ENCODE measurements around the gene PLPPR3.
A peak's percentile ranks its signal among the peaks of the same experiment; 100 is the strongest.
"Not testable (repeated sequence)": the region's sequence is repeated elsewhere in the genome, so short reads cannot be mapped to it uniquely, and the experiment has no call there.

The PLPPR3 gene

DNA sequence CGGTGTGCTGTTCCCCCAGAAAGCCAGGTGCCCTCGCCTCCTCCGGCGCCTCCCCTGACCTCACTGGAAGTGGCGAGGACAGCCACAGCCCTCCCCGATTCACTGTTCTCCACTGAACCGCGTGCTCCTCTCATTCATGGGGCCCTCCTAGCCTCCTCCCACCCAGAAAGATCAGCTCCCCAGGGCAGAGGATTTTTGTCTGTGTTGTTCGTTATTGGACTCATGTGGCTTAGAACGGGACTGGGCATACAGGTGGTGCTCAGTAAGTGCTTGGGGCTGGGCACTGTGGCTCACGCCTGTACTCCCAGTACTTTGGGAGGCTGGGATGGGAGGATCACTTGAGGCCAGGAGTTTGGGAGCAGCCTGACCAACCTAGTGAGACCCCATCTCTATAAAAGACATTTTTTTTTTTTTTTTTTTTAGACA, 22.8 kb upstream of the PLPPR3 start:
- no peak overlapping the region for H3K4me3 ChIP-seq (ENCODE audit: low read length)
- peak; percentile 20 for DNase-seq (ENCODE audit: low read depth)
- TF ChIP-seq, protein P1, sequence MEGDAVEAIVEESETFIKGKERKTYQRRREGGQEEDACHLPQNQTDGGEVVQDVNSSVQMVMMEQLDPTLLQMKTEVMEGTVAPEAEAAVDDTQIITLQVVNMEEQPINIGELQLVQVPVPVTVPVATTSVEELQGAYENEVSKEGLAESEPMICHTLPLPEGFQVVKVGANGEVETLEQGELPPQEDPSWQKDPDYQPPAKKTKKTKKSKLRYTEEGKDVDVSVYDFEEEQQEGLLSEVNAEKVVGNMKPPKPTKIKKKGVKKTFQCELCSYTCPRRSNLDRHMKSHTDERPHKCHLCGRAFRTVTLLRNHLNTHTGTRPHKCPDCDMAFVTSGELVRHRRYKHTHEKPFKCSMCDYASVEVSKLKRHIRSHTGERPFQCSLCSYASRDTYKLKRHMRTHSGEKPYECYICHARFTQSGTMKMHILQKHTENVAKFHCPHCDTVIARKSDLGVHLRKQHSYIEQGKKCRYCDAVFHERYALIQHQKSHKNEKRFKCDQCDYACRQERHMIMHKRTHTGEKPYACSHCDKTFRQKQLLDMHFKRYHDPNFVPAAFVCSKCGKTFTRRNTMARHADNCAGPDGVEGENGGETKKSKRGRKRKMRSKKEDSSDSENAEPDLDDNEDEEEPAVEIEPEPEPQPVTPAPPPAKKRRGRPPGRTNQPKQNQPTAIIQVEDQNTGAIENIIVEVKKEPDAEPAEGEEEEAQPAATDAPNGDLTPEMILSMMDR (IDR thresholded peaks at IDR 0.05; ENCODE audit: insufficient read depth, low read depth, low read length, missing control alignments), result no peak

DNA sequence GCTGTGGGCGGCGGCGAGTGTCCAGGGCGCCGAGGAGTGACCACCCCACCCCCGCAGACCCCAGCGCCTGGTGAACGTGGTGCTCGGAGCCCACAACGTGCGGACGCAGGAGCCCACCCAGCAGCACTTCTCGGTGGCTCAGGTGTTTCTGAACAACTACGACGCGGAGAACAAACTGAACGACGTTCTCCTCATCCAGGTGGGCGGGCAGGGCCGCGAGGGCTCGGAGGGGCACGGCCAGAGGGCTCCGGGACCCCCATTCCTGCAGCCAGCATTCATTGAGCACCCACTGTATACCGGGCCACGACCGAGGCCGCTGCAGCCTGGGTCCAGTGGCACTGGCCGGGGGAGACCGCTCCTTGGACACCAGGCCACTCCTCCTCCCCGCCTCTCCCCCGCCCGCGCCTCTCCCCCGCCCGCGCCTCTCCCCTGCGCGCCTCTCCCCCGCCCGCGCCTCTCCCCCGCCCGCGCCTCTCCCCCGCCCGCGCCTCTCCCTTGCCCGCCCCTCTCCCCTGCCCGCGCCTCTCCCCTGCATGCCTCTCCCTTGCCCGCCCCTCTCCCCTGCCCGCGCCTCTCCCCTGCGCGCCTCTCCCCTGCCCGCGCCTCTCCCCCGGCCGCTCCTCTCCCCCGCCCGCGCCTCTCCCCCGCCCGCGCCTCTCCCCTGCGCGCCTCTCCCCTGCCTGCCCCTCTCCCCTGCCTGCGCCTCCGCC, 22.2 kb upstream of the PLPPR3 start:
- H3K4me3 ChIP-seq (ENCODE audit: low read length), result no peak overlapping the region
- TF ChIP-seq, protein P1 (IDR thresholded peaks at IDR 0.05; ENCODE audit: insufficient read depth, low read depth, low read length, missing control alignments), result no peak

DNA sequence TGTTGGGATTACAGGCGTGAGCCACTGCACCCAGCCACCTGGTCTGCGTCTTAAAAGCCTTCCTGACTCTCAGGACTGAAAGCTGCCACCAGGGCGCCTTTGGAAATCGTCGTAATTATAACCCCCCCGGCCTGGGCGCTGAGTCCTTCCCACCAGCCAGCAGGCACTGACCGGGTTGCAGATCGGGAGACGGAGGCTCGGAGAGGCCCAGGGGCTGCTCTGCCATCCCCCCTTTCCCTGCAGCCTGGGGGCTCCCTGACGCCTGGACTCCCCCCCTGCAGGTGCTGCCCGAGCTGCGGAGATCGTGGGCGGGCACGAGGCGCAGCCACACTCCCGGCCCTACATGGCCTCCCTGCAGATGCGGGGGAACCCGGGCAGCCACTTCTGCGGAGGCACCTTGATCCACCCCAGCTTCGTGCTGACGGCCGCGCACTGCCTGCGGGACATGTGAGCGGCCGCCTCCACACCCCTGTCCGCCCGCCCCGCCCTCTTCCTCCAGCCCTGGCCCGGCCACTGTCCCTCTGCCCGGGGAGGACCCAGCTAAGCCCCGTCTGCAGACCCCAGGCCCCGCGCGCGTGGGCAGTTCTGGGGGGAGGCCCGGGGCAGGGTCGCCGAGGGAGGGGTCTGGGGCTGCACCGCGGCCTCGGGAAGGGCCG, 21.6 kb upstream of the PLPPR3 start:
- no peak overlapping the region for H3K4me3 ChIP-seq (ENCODE audit: low read length)
- DNase-seq (ENCODE audit: low read depth), result peak; percentile 28
- TF ChIP-seq, protein P1 (IDR thresholded peaks at IDR 0.05; ENCODE audit: insufficient read depth, low read depth, low read length, missing control alignments), result peak; percentile 9

More for the DNA sequence above, 22.2 kb upstream of the PLPPR3 start:
- no peak for DNase-seq (ENCODE audit: low read depth)

DNA sequence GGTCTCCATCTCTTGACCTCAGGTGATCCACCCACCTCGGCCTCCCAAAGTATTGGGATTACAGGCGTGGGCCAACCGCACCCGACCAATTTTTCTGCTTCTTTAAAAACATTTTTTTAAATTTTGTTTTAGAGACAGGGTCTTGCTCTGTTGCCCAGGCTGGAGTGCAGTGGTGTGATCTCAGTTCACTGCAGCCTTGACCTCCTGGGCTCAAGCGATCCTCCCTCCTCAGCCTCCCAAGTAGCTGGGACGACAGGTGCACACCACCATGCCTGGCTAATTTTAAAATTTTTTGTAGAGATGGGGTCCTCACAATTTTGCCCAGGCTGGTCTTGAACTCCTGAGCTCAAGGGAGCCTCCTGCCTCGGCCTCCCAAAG, 21.0 kb upstream of the PLPPR3 start:
- DNase-seq (ENCODE audit: low read depth); H3K4me3 ChIP-seq (ENCODE audit: low read length): not testable (repeated sequence)

DNA sequence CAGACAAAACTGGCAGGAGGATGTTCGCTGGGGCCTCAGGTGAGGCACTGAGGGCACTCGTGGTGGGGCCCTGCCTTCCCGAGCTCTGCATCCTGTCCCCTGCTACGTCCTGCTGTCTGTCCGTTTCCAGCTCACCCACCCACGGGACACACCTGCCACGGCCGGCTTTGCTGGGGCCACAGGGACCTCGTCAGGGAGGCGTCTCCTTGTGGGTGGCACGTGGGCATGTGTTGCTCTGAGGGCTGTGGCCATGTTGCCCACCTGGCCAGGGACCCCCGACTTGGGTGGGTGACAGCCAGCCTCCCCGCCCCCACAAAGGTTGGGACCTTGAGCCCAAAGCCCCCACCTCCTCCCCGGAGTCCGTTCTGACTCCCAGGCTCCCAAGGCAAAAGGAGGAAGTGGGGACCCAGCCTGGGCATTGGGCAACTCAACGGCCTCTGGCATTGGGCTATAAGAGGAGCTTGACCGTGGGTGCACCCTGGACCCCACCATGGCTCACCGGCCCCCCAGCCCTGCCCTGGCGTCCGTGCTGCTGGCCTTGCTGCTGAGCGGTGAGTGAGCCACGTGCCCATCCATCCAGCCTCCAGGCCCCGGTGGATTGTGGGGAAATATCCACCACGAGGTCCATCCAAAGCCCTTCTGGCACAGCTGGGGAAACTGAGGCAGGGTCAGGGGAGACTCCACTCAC, 18.9 kb upstream of the PLPPR3 start, which contains the start of gene PRTN3:
TSS of gene PRTN3 (plus strand) at position 481 of the 688 bp plus-strand sequence. CDS start at position 491, 10 bp downstream.
- no peak for DNase-seq (ENCODE audit: low read depth)
- H3K4me3 ChIP-seq (ENCODE audit: low read length), result no peak within 1 kb of the TSS
- TF ChIP-seq, protein P1 (IDR thresholded peaks at IDR 0.05; ENCODE audit: insufficient read depth, low read depth, low read length, missing control alignments), result no peak

DNA sequence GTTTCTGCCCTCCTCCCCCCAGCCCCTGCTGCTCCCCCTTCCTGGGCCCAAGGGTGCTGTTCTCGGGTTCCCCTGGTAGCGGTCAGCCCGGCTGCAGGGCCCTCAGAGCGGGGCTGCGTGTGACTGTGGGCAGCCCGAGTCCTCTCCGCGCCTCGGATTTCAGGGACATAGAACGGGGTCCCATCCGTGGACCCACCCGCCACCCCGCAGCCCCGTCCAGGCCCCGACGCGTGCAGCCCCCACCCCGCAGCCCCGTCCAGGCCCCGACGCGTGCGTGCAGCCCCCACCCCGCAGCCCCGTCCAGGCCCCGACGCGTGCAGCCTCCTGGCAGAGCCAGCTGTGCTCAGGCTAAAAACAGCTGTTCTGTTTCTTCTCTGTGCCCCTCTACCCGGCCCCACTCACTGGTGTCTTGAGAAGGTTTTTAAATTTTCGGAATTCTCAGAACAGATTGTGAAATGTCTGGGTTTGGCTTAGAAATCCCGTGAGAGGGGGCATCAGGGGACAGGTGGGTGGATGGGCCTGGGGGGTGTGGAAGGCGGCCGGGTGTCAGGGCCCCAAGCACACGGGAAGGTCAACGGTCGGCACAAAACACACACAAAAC, 13.6 kb upstream of the PLPPR3 start:
- no peak overlapping the region for H3K4me3 ChIP-seq (ENCODE audit: low read length)
- TF ChIP-seq, protein P1 (IDR thresholded peaks at IDR 0.05; ENCODE audit: insufficient read depth, low read depth, low read length, missing control alignments), result no peak
- DNase-seq (ENCODE audit: low read depth), result no peak

DNA sequence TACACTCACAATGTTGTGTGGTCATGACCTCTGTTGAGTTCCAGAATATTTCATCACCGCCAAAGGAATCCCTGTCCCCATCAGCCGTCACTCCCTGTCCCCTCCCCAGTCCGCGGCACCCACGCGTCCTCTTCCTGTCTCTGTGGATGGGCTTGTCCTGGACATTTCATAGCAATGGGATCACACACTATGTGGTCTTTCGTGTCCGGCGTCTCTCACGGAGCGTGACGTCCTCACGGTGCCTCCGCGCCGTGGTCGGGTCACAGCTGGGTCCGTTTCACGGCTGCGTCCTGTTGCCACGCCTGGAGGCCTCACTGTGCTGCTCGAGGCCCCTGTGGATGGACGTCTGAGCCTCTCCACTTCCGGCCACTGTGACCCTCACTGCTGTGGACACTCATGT, 12.5 kb upstream of the PLPPR3 start:
- H3K4me3 ChIP-seq (ENCODE audit: low read length), result no peak overlapping the region
- no peak for DNase-seq (ENCODE audit: low read depth)
- TF ChIP-seq, protein P1 (IDR thresholded peaks at IDR 0.05; ENCODE audit: insufficient read depth, low read depth, low read length, missing control alignments), result no peak
